SU-DHL-6 (cell line): ENCODE results near the gene CIB4.

Experiments
- EZH2phosphoT487 ChIP-seq: fragments of 200-600 bp; sonication (generic), shearing (Covaris generic); conservative IDR thresholded peaks from 2 replicates; pipeline ENCODE4 v1.6.1; 2018; ENCODE audit warnings: mild to moderate bottlenecking, antibody characterized with exemption, low read length, moderate library complexity, mixed read lengths
- TF ChIP-seq, protein P1 (sequence below): fragments of 200-600 bp; sonication (generic); IDR thresholded peaks from one replicate; pipeline ENCODE4 v1.5.1; 2017; ENCODE audit warnings: antibody characterized with exemption, mild to moderate bottlenecking, low read length, moderate library complexity; ENCODE audit not compliant: insufficient read depth, poor library complexity, severe bottlenecking

DNA sequence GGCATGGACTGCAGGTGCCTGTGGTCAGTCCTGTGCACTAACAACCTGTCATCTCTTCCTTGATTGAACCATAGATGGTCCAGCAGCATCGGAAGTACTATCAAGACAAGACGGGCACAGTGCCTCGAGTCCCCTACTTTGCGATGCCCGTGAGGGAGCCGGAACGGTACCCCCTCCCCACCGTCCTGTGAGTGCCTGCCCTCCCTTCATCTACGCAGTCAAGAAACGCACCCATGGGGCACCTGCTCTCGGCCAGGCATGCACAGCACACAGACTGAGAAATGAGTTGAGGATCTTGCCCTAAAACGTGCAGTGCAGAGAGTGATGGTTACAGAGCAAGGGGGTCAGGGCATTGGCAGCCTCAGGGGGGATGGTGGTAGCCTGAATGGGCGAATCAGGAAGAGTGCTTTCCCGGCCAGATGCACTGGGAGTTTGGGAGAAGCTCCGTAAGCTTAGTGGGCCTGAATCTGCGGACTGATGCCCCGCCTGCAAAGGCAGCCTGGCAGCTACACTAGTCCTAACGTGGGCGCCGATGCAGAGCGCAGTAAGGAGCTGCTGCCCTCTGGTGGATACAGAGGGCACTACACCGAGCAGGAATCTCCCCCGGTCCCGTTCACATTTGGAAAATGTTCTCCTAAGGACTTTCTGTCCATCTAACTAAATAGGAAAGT lies 63.6 kb downstream of the CIB4 start:
- TF ChIP-seq, protein P1, sequence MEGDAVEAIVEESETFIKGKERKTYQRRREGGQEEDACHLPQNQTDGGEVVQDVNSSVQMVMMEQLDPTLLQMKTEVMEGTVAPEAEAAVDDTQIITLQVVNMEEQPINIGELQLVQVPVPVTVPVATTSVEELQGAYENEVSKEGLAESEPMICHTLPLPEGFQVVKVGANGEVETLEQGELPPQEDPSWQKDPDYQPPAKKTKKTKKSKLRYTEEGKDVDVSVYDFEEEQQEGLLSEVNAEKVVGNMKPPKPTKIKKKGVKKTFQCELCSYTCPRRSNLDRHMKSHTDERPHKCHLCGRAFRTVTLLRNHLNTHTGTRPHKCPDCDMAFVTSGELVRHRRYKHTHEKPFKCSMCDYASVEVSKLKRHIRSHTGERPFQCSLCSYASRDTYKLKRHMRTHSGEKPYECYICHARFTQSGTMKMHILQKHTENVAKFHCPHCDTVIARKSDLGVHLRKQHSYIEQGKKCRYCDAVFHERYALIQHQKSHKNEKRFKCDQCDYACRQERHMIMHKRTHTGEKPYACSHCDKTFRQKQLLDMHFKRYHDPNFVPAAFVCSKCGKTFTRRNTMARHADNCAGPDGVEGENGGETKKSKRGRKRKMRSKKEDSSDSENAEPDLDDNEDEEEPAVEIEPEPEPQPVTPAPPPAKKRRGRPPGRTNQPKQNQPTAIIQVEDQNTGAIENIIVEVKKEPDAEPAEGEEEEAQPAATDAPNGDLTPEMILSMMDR: peak; percentile 88
- no peak for TF ChIP-seq EZH2phosphoT487
